GM19035 (cell line): ENCODE data around the gene EIF4A2.
"Not testable (repeated sequence)": the region's sequence is repeated elsewhere in the genome, so short reads cannot be mapped to it uniquely, and the experiment has no call there.

Experiments used
- ATAC-seq: cut with Tn5 transposase; IDR thresholded peaks from one replicate; pipeline ENCODE4 v1.9.1; 2021; ENCODE audit not compliant: unreplicated experiment

The EIF4A2 gene

GRCh38 chr3:186818956-186819355, 35.6 kb downstream of the EIF4A2 start:
- no peak for ATAC-seq

- ATAC-seq, result no peak
Observed at GRCh38 chr3:186821429-186822387, 38.3 kb downstream of the EIF4A2 start.

- ATAC-seq, result not testable (repeated sequence)
Observed at GRCh38 chr3:186822388-186822759, 39.0 kb downstream of the EIF4A2 start.

- ATAC-seq, result no peak
Observed at GRCh38 chr3:186823386-186823785, 40.0 kb downstream of the EIF4A2 start.

- no peak for ATAC-seq
Observed at GRCh38 chr3:186824430-186825139, 41.2 kb downstream of the EIF4A2 start.

- ATAC-seq, result no peak
Observed at GRCh38 chr3:186825294-186825821, 42.0 kb downstream of the EIF4A2 start.

GRCh38 chr3:186825872-186826409, 42.6 kb downstream of the EIF4A2 start:
- no peak for ATAC-seq

- peak; percentile 19 for ATAC-seq
Observed at GRCh38 chr3:186826410-186826975, 43.1 kb downstream of the EIF4A2 start.

- ATAC-seq, result peak; percentile 94
Observed at GRCh38 chr3:186826976-186827857, 43.8 kb downstream of the EIF4A2 start.

GRCh38 chr3:186828340-186828739, 45.0 kb downstream of the EIF4A2 start:
- ATAC-seq, result no peak

- no peak for ATAC-seq
Observed at GRCh38 chr3:186831798-186832197, 48.4 kb downstream of the EIF4A2 start.

- ATAC-seq, result no peak
Observed at GRCh38 chr3:186832276-186832675, 48.9 kb downstream of the EIF4A2 start.
